OCI-LY3 (cell line): Measurements from ENCODE around the gene RTL10.
"Not testable (repeated sequence)": the region's sequence is repeated elsewhere in the genome, so short reads cannot be mapped to it uniquely, and the experiment has no call there.

Experiments used
- EZH2phosphoT487 ChIP-seq: fragments of 200-600 bp; shearing (Covaris generic); IDR thresholded peaks from 2 replicates; pipeline ENCODE4 v1.6.1; 2018; ENCODE audit warnings: antibody characterized with exemption, mixed run types, low read depth
- TF ChIP-seq, protein P1 (sequence below): fragments of 200-600, 300-600 bp; sonication (generic); IDR thresholded peaks from 2 replicates; pipeline ENCODE4 v1.5.1; 2014; ENCODE audit warnings: antibody characterized with exemption, low read length, low read depth

DNA sequence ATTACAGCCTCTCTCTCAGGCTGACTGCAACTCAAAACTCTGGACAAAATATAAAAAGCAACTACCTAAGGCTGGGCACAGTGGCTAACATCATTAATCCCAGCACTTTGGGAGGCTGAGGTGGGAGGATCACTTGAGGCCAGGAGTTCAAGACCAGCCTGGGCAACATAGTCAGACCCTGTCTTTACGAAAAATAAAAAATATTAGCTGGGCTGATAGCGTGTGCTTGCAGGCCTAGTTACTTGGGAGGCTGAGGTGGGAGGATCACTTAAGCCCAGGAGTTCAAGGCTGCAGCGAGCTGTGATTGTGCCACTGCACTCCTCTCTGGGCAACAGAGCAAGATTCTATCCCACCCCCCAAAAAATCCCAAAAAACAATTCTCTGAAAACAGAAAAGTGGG, 22.7 kb downstream of the RTL10 start:
- not testable (repeated sequence) for TF ChIP-seq EZH2phosphoT487
- TF ChIP-seq, protein P1, sequence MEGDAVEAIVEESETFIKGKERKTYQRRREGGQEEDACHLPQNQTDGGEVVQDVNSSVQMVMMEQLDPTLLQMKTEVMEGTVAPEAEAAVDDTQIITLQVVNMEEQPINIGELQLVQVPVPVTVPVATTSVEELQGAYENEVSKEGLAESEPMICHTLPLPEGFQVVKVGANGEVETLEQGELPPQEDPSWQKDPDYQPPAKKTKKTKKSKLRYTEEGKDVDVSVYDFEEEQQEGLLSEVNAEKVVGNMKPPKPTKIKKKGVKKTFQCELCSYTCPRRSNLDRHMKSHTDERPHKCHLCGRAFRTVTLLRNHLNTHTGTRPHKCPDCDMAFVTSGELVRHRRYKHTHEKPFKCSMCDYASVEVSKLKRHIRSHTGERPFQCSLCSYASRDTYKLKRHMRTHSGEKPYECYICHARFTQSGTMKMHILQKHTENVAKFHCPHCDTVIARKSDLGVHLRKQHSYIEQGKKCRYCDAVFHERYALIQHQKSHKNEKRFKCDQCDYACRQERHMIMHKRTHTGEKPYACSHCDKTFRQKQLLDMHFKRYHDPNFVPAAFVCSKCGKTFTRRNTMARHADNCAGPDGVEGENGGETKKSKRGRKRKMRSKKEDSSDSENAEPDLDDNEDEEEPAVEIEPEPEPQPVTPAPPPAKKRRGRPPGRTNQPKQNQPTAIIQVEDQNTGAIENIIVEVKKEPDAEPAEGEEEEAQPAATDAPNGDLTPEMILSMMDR, result not testable (repeated sequence)
